Testis (tissue), 3 donors: Measurements from ENCODE around the gene LCNL1. TPM values are rescaled to one million over a fixed set of nuclear protein-coding genes. Genes with fewer than 3 reads are reported as not detected.
A peak's percentile ranks its signal among the peaks of the same experiment; 100 is the strongest.

ENCODE experiments used
- DNase-seq: peaks from one replicate; pipeline ENCODE4 v3.0.0-alpha.2; 2019
- H3K27ac ChIP-seq, 2 donors: fragments of 200-600 bp; sonication (generic); one replicate each; pipeline ENCODE4 v1.5.1; 2019
- H3K27me3 ChIP-seq: fragments of 200-600 bp; sonication (generic); one replicate; pipeline ENCODE4 v1.5.1; 2019
- H3K36me3 ChIP-seq: fragments of 200-600 bp; sonication (generic); one replicate; pipeline ENCODE4 v1.5.1; 2017; ENCODE audit warnings: low read depth; ENCODE audit errors: missing control alignments
- H3K4me1 ChIP-seq: fragments of 200-600 bp; sonication (generic); one replicate; pipeline ENCODE4 v1.5.1; 2019
- H3K4me3 ChIP-seq, 2 donors: fragments of 200-600 bp; sonication (generic); one replicate each; pipeline ENCODE4 v1.5.1; 2017 to 2019
- H3K9me3 ChIP-seq: fragments of 200-600 bp; sonication (generic); one replicate; pipeline ENCODE4 v1.5.1; 2017
- CTCF ChIP-seq, 3 experiments: fragments of 450-650 bp in 2 of 3; fragments of 200-600 bp in 1 of 3; sonication (generic) in 1 of 3; IDR thresholded peaks; one replicate each; pipeline ENCODE4 v1.5.1; 2016 to 2019; ENCODE audit warnings: antibody characterized with exemption in 3 of 3, mild to moderate bottlenecking in 2 of 3, moderate library complexity in 1 of 3
- POLR2A ChIP-seq: fragments of 450-650 bp; IDR thresholded peaks from one replicate; pipeline ENCODE4 v1.6.1; 2017; ENCODE audit warnings: antibody characterized with exemption, mild to moderate bottlenecking, moderate library complexity
- WGBS, 2 donors: methylation state at CpG; one replicate each; pipeline ENCODE4 v1.1.5; 2018; 5-methylcytosine and 5-hydroxymethylcytosine counted together
- intact Hi-C: fragments of 100-400 bp; cut with DNase I; formaldehyde crosslinking; loops from one replicate; pipeline ENCODE4 v1.15.1; 2023; ENCODE audit warnings: low total_unique reads
- polyA plus RNA-seq: library from polyadenylated mRNA; stranded (reverse); fragments of 350-450 nt; fragmentation: Illumina TruSeq; extraction: RNeasy Lipid Tissue Mini Kit (QIAGEN cat#74804); gene quantifications from one replicate; pipeline ENCODE4 v1.2.3, GENCODE V29; 2014; ENCODE audit warnings: low read depth, low replicate concordance; ENCODE audit not compliant: insufficient read depth
- total RNA-seq, 2 donors: library from RNA; depleted of rRNA; stranded (reverse); fragments of >200 nt; gene quantifications; one replicate each; pipeline ENCODE4 v1.2.3, GENCODE V29; 2016

Gene LCNL1
- total and polyA plus RNA-seq, 3 donors from 2014 or later, result 17.5 to 131 (median 59.3) TPM

DNA sequence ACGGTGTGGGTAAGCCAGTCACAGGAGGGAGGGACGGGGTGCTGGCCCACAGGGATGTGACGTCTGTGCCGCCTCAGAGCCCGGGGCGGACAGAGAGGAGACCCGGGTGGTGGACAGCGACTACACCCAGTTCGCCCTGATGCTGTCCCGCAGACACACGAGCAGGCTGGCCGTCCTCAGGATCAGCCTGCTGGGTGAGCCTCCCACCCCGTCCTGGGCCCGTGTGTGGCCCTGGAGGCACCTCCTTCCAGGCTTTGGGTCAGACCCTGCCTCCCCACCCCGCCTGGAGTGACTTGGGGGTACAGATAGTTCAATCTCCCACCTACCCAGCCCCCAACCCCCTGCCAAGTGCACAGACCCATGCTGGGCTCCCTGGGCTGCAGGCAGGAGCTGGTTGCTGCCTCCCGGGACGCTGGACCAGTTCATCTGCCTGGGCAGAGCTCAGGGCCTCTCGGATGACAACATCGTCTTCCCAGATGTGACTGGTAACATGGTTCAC lies 29.0 kb upstream of the LCNL1 start:
- no peaks in the 10 kb centered on the region for H3K9me3 ChIP-seq
- H3K27me3 ChIP-seq, result no peaks in the 10 kb centered on the region
- H3K27ac ChIP-seq, result peak overlapping the region in 1 of 2 donors; percentile 24
- 57 to 85% methylated on average over 7 to 19 of the region's 19 CpGs for WGBS, 2 donors
- peaks cover 40% of the 10 kb centered on the region for H3K4me1 ChIP-seq
- no peak for DNase-seq
- TF ChIP-seq POLR2A, result no peak
- TF ChIP-seq CTCF (IDR thresholded peaks at IDR 0.05), result no peak
- H3K4me3 ChIP-seq, result no peak overlapping the region
- H3K36me3 ChIP-seq, result no peaks in the 10 kb centered on the region
- intact Hi-C loops, result no loop called here

DNA sequence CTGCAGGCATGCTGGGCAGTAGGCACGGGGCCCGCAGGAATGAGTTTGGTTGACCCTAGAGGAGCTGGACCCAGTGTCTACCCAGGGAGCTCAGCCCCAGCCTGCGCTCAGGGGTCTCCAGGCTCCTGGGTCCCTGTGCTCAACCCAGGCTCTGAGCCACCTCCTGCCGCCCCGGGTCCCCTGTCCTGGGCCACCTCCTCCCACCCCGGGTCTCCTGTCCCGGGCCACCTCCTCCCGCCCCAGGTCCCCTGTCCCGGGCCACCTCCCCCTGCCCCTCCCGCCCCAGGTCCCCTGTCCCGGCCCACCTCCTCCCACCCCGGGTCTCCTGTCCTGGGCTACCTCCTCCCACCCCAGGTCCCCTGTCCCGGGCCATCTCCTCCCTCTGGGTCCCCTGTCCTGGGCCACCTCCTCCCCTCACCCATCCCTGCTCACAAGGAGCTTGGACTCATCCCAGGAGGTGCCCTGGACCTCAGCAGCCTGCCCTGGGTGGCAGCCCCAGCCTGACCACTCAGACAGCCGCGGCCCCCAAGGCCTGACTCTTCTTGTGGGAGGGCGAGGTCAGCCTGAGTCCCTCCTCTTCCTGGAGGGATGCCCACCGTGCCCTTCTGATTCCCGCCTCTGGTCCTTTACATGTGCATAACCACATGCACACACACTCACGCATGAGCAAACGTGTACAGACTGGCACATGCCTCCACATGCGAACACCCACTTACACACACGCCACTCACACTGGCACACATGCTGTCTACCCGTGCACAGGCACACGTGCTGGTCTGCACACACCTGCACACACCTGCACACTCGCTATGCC lies 28.3 kb upstream of the LCNL1 start:
- Histone ChIP-seq H3K27me3 (no peaks in the 10 kb centered on the region), H3K9me3 (no peaks in the 10 kb centered on the region), H3K36me3 (no peaks in the 10 kb centered on the region), H3K4me1 (peaks cover 40% of the 10 kb centered on the region), H3K27ac (peak overlapping the region in 1 of 2 donors; percentile 24), H3K4me3 (no peak overlapping the region)
- intact Hi-C loops, result no loop called here
- 91% methylated on average over 19 to 25 of the region's 25 CpGs for WGBS, 2 donors
- TF ChIP-seq CTCF (IDR thresholded peaks at IDR 0.05) (no peak), POLR2A (no peak)
- no peak for DNase-seq

- H3K27ac ChIP-seq, result no peak overlapping the region
- 74 to 88% methylated on average over 9 to 14 of the region's 14 CpGs for WGBS, 2 donors
- intact Hi-C loops, result no loop called here
- H3K36me3 ChIP-seq, result no peaks in the 10 kb centered on the region
- no peaks in the 10 kb centered on the region for H3K27me3 ChIP-seq
- TF ChIP-seq CTCF (IDR thresholded peaks at IDR 0.05) (no peak), POLR2A (no peak)
- DNase-seq, result no peak
- H3K9me3 ChIP-seq, result no peaks in the 10 kb centered on the region
- peaks cover 42% of the 10 kb centered on the region for H3K4me1 ChIP-seq
- H3K4me3 ChIP-seq, result no peak overlapping the region
Measured at GRCh38 chr9:136955202-136955942, 27.4 kb upstream of the LCNL1 start.

- peaks cover 37% of the 10 kb centered on the region for H3K4me1 ChIP-seq
- no peaks in the 10 kb centered on the region for H3K27me3 ChIP-seq
- no peaks in the 10 kb centered on the region for H3K9me3 ChIP-seq
- intact Hi-C loops, result no loop called here
- H3K27ac ChIP-seq, result no peak overlapping the region
- DNase-seq, result no peak
- TF ChIP-seq POLR2A (no peak), CTCF (IDR thresholded peaks at IDR 0.05) (no peak)
- H3K4me3 ChIP-seq, result no peak overlapping the region
- 94 to 100% methylated on average over 3 to 9 of the region's 9 CpGs for WGBS, 2 donors
- no peaks in the 10 kb centered on the region for H3K36me3 ChIP-seq
Measured at GRCh38 chr9:136955943-136956335, 26.9 kb upstream of the LCNL1 start.
